Caco-2 (cell line): ENCODE data around the gene SORBS2. TPM values are rescaled to one million over a fixed set of nuclear protein-coding genes. Genes with fewer than 3 reads are reported as not detected.

Experiments
- BruUV-seq: library from RNA; stranded (reverse); fragments of 400-500 nt; replicated peaks from 2 replicates; lab custom pipeline; 2021; lab: Mats Ljungman, UMichigan
- CTCF ChIA-PET: fragments of 300-600 bp; sonication (Branson Sonifier 250); formaldehyde crosslinking; loops from one replicate; lab custom pipeline; 2022; ENCODE audit warnings: antibody characterized with exemption; lab: Charles Lee
- POLR2A ChIA-PET: fragments of 300-600 bp; sonication (Branson Sonifier 250); formaldehyde crosslinking; loops from one replicate; lab custom pipeline; 2022; ENCODE audit warnings: antibody characterized with exemption; lab: Charles Lee
- DNase-seq, 2 experiments: peaks; one replicate each; pipeline versions ENCODE4 v3.0.0 to v3.0.0-alpha.2; 2020 to 2022
- H3K27me3 ChIP-seq: replicated peaks from 2 replicates; pipeline ENCODE4 v1.6.0; 2011; ENCODE audit warnings: low read length; ENCODE audit not compliant: control insufficient read depth, insufficient read depth
- H3K36me3 ChIP-seq: 2 replicates; pipeline ENCODE4 v1.5.1; 2011; ENCODE audit warnings: low read length; ENCODE audit not compliant: control insufficient read depth, insufficient read depth
- H3K4me1 ChIP-seq: fragments of 250-450 bp; sonication (Bioruptor Pico); 2 replicates; pipeline ENCODE4 v1.5.1; 2020; ENCODE audit warnings: mild to moderate bottlenecking
- H3K4me3 ChIP-seq: 2 replicates; pipeline ENCODE4 v1.5.1; 2011; ENCODE audit warnings: low read depth, mild to moderate bottlenecking, control low read depth, low read length
- H3K9me3 ChIP-seq: fragments of 250-450 bp; sonication (Bioruptor Pico); 2 replicates; pipeline ENCODE4 v1.5.1; 2020; ENCODE audit warnings: mild to moderate bottlenecking, moderate library complexity
- H3K27ac Mint-ChIP-seq: one replicate; pipeline ENCODE4 v1.8.0; 2022; ENCODE audit warnings: mixed read lengths; ENCODE audit not compliant: unreplicated experiment
- H3K27me3 Mint-ChIP-seq: one replicate; pipeline ENCODE4 v1.8.0; 2022; ENCODE audit warnings: mixed read lengths; ENCODE audit not compliant: insufficient read depth, unreplicated experiment
- H3K36me3 Mint-ChIP-seq: one replicate; pipeline ENCODE4 v1.8.0; 2022; ENCODE audit warnings: mild to moderate bottlenecking, mixed read lengths; ENCODE audit not compliant: insufficient read depth, unreplicated experiment
- H3K4me1 Mint-ChIP-seq: one replicate; pipeline ENCODE4 v1.8.0; 2022; ENCODE audit warnings: low read depth, mixed read lengths; ENCODE audit not compliant: unreplicated experiment
- H3K4me3 Mint-ChIP-seq: one replicate; pipeline ENCODE4 v1.8.0; 2022; ENCODE audit warnings: mild to moderate bottlenecking, moderate library complexity, mixed read lengths; ENCODE audit not compliant: unreplicated experiment
- H3K9me3 Mint-ChIP-seq: one replicate; pipeline ENCODE4 v1.8.0; 2022; ENCODE audit warnings: mixed read lengths; ENCODE audit not compliant: unreplicated experiment
- intact Hi-C: fragments of 100-400 bp; cut with micrococcal nuclease; formaldehyde crosslinking; loops from one replicate; pipeline ENCODE4 v1.10.0; 2022; ENCODE audit not compliant: unreplicated experiment
- total RNA-seq: library from RNA; stranded (reverse); gene quantifications from 2 replicates; pipeline ENCODE4 v1.2.3, GENCODE V29; 2022
- TF ChIP-seq, protein P1 (sequence below), 2 experiments: fragments of 200-600 bp in 1 of 2; IDR thresholded peaks; 1 replicate in 1 of 2; 2 replicates in 1 of 2; pipeline versions ENCODE4 v1.5.1 to v1.8.0; 2011 to 2022; ENCODE audit warnings: antibody characterized with exemption in 1 of 2, control low read depth in 1 of 2, inconsistent platforms in 1 of 2, low read depth in 1 of 2, low read length in 1 of 2, mild to moderate bottlenecking in 1 of 2, moderate library complexity in 1 of 2; ENCODE audit not compliant: insufficient read depth in 1 of 2, severe bottlenecking in 1 of 2, unreplicated experiment in 1 of 2

Gene SORBS2
- total RNA-seq, 1 experiment from 2014 or later = 47.7 TPM

DNA sequence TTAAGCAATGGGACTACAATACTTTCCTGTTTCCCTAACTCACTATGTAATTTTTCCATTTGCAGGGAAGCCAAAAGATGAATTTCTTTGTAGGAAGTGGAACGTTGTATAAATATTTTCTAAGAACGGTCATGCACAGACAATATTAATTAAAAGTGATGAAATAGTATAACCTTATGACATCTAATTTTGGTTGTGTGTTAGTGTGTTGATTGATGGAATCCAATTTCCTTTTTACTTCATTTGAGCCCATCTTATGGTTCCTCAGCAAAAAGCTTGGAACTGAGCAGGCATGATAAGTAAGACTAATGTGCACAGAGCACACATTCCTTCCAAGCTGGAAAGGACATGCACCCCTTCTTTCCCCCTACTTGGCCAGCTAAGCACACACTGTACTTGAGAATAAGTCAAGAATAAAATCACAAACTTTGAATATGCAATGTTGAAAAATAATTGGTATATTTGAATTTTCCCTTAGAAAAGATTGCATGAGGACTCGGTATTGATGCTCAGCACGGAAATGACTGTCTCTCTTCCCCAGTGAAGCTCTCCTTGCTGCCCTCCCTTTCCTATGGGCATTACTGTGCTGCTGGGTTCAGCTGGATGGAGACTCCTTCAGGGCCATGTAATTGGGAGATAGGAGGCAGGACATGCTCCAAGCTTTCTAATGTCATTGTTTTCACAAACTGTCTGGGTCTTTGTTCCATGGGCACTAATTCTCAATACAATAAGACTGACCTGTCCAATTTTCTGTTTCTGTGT lies 257.4 kb downstream of the SORBS2 start:
- TF ChIP-seq, protein P1, sequence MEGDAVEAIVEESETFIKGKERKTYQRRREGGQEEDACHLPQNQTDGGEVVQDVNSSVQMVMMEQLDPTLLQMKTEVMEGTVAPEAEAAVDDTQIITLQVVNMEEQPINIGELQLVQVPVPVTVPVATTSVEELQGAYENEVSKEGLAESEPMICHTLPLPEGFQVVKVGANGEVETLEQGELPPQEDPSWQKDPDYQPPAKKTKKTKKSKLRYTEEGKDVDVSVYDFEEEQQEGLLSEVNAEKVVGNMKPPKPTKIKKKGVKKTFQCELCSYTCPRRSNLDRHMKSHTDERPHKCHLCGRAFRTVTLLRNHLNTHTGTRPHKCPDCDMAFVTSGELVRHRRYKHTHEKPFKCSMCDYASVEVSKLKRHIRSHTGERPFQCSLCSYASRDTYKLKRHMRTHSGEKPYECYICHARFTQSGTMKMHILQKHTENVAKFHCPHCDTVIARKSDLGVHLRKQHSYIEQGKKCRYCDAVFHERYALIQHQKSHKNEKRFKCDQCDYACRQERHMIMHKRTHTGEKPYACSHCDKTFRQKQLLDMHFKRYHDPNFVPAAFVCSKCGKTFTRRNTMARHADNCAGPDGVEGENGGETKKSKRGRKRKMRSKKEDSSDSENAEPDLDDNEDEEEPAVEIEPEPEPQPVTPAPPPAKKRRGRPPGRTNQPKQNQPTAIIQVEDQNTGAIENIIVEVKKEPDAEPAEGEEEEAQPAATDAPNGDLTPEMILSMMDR (IDR thresholded peaks at IDR 0.05; ENCODE audit: insufficient read depth in 1 of 2, low read depth in 1 of 2, low read length in 1 of 2, severe bottlenecking in 1 of 2, unreplicated experiment in 1 of 2) = no peak
- no peaks in the 10 kb centered on the region for H3K36me3 Mint-ChIP-seq
- 0 out of 2 replicates have a peak, but pooled peaks cover 1% of the 10 kb centered on the region for H3K27me3 ChIP-seq
- H3K36me3 ChIP-seq = no peaks in the 10 kb centered on the region
- DNase-seq = no peak
- intact Hi-C loops = no loop called here
- no peak overlapping the region for H3K27ac Mint-ChIP-seq
- H3K9me3 ChIP-seq = no peaks in the 10 kb centered on the region
- POLR2A ChIA-PET = no interaction called here
- H3K9me3 Mint-ChIP-seq = peaks cover 22% of the 10 kb centered on the region
- no TSS peak for BruUV-seq
- H3K4me3 Mint-ChIP-seq = no peak overlapping the region
- CTCF ChIA-PET = interaction anchor here (0.7 kb wide), 1 partner anchor 54 kb away, joined by 3 read pairs; no protein-coding TSS in a partner anchor
- H3K4me3 ChIP-seq = no peak overlapping the region
- peaks cover 9% of the 10 kb centered on the region for H3K4me1 Mint-ChIP-seq
- H3K4me1 ChIP-seq = peaks cover 5% of the 10 kb centered on the region
- H3K27me3 Mint-ChIP-seq = no peaks in the 10 kb centered on the region

DNA sequence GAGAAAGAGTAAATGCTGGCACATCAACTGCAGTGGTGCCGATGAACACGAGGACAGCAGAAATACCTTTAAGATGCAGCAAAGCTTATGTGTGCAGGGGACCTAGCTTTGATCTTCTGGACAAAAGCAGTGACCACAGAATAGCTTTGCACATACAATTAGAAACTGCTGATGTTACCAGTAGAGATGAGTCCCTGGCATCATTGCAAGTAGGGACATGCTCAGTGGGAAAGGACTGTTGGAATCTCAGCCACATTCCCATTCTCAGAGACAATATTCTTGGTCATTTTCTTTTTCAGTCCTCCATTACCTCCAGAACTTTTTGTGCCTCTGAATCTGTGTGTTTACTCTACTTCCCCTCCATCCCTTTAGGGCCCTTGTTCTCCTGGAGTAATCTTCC lies 259.7 kb downstream of the SORBS2 start:
- no peak overlapping the region for H3K4me3 ChIP-seq
- no peak overlapping the region for H3K4me3 Mint-ChIP-seq
- ChIA-PET CTCF (no interaction called here), POLR2A (no interaction called here)
- BruUV-seq = no TSS peak
- H3K36me3 ChIP-seq = no peaks in the 10 kb centered on the region
- peaks cover 10% of the 10 kb centered on the region for H3K9me3 Mint-ChIP-seq
- H3K4me1 Mint-ChIP-seq = no peaks in the 10 kb centered on the region
- intact Hi-C loops = no loop called here
- no peaks in the 10 kb centered on the region for H3K4me1 ChIP-seq
- H3K27me3 Mint-ChIP-seq = no peaks in the 10 kb centered on the region
- TF ChIP-seq, protein P1 (IDR thresholded peaks at IDR 0.05; ENCODE audit: insufficient read depth in 1 of 2, low read depth in 1 of 2, low read length in 1 of 2, severe bottlenecking in 1 of 2, unreplicated experiment in 1 of 2) = no peak
- no peaks in the 10 kb centered on the region for H3K9me3 ChIP-seq
- H3K27ac Mint-ChIP-seq = no peak overlapping the region
- DNase-seq = no peak
- H3K36me3 Mint-ChIP-seq = no peaks in the 10 kb centered on the region
- 0 out of 2 replicates have a peak, but pooled peaks cover 1% of the 10 kb centered on the region for H3K27me3 ChIP-seq

DNA sequence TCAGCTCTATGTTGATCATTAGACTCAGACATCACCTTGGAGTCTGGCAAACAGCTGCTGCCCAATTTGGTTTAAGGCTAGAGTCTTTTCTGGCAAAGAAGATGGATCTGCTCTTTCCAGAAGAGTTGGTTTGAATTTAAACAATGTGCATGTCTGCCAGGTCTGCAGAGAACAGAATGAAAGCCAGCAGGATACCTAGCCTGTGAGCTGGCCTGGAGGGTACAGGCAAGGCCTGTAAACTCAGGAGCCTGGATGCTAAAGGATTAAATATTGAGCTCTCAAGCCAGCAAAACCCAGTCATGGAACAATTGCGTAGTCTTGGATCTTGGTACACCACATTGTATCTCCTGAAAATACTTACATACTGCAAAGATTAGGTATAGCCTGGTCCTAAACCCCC lies 261.1 kb downstream of the SORBS2 start:
- BruUV-seq = no TSS peak
- H3K4me3 Mint-ChIP-seq = no peak overlapping the region
- no peaks in the 10 kb centered on the region for H3K27me3 Mint-ChIP-seq
- Histone ChIP-seq H3K9me3 (no peaks in the 10 kb centered on the region), H3K4me3 (no peak overlapping the region), H3K4me1 (no peaks in the 10 kb centered on the region), H3K27me3 (0 out of 2 replicates have a peak, but pooled peaks cover 1% of the 10 kb centered on the region), H3K36me3 (no peaks in the 10 kb centered on the region)
- H3K4me1 Mint-ChIP-seq = no peaks in the 10 kb centered on the region
- H3K36me3 Mint-ChIP-seq = no peaks in the 10 kb centered on the region
- ChIA-PET POLR2A (interaction anchor here (0.6 kb wide), 1 partner anchor 15 kb away, joined by 3 read pairs; the partner anchor contains the start of gene PDLIM3), CTCF (no interaction called here)
- H3K9me3 Mint-ChIP-seq = peaks cover under 1% of the 10 kb centered on the region
- intact Hi-C loops = no loop called here
- TF ChIP-seq, protein P1 (IDR thresholded peaks at IDR 0.05; ENCODE audit: insufficient read depth in 1 of 2, low read depth in 1 of 2, low read length in 1 of 2, severe bottlenecking in 1 of 2, unreplicated experiment in 1 of 2) = no peak
- no peak overlapping the region for H3K27ac Mint-ChIP-seq
- no peak for DNase-seq
